Breast epithelium (tissue), 4 donors: ENCODE measurements around the gene CRYBG3. TPM values are rescaled to one million over a fixed set of nuclear protein-coding genes. Genes with fewer than 3 reads are reported as not detected.

Experiments
- DNase-seq, 2 donors: peaks; one replicate each; pipeline ENCODE4 v3.0.0-alpha.2; 2019; ENCODE audit warnings: low spot score in 2 of 2
- H3K27ac ChIP-seq, 2 donors: fragments of 200-600 bp; sonication (generic) in 1 of 2; one replicate each; pipeline ENCODE4 v1.5.1; 2016 to 2019; ENCODE audit warnings: mild to moderate bottlenecking in 1 of 2
- H3K27me3 ChIP-seq, 2 donors: fragments of 200-600 bp; sonication (generic) in 1 of 2; one replicate each; pipeline versions ENCODE4 v1.5.1 to v1.6.0; 2017 to 2019; ENCODE audit warnings: control low read depth in 1 of 2, mild to moderate bottlenecking in 1 of 2
- H3K36me3 ChIP-seq: fragments of 200-600 bp; one replicate; pipeline ENCODE4 v1.5.1; 2019
- H3K4me1 ChIP-seq, 2 donors: fragments of 200-600 bp; sonication (generic); one replicate each; pipeline ENCODE4 v1.5.1; 2016 to 2019; ENCODE audit warnings: control low read depth in 1 of 2
- H3K4me3 ChIP-seq, 3 donors: fragments of 200-600 bp; sonication (generic); 1 replicate in 2 of 3; 2 replicates in 1 of 3; pipeline ENCODE4 v1.5.1; 2016 to 2019; ENCODE audit warnings: mild to moderate bottlenecking in 3 of 3, moderate library complexity in 2 of 3
- H3K9me3 ChIP-seq, 2 donors: fragments of 200-600 bp; sonication (generic) in 1 of 2; one replicate each; pipeline ENCODE4 v1.5.1; 2016 to 2019; ENCODE audit warnings: control low read depth in 1 of 2
- POLR2A ChIP-seq: fragments of 450-650 bp; IDR thresholded peaks from one replicate; pipeline ENCODE4 v1.6.1; 2016; ENCODE audit warnings: antibody characterized with exemption, mild to moderate bottlenecking, moderate library complexity
- POLR2AphosphoS5 ChIP-seq, 3 donors: sonication (generic); formaldehyde crosslinking; IDR thresholded peaks; one replicate each; pipeline ENCODE4 v1.6.1; 2017; ENCODE audit warnings: antibody characterized with exemption in 3 of 3
- intact Hi-C: fragments of 100-400 bp; cut with DNase I; formaldehyde crosslinking; loops from one replicate; pipeline ENCODE4 v1.15.1; 2023; ENCODE audit warnings: low total_unique reads
- total RNA-seq, 3 donors: library from RNA; depleted of rRNA; stranded (reverse); fragments of >200 nt; gene quantifications; one replicate each; pipeline ENCODE4 v1.1.0, GENCODE V29; 2016
- TF ChIP-seq, protein P1 (sequence below), 3 donors: fragments of 450-650 bp; IDR thresholded peaks; one replicate each; pipeline ENCODE4 v1.5.1; 2016 to 2017; ENCODE audit warnings: antibody characterized with exemption in 3 of 3, mild to moderate bottlenecking in 3 of 3, moderate library complexity in 3 of 3

Gene CRYBG3
- total RNA-seq, 3 donors from 2014 or later = 25.5 to 37.9 (median 28.5) TPM

- Histone ChIP-seq H3K4me1 (peaks cover 2 to 5% of the 10 kb centered on the region in 2 donors), H3K9me3 (no peaks in the 10 kb centered on the region), H3K36me3 (no peaks in the 10 kb centered on the region), H3K27me3 (no peaks in the 10 kb centered on the region), H3K4me3 (no peak overlapping the region), H3K27ac (no peak overlapping the region)
- no peak for DNase-seq
- intact Hi-C loops = no loop called here
- TF ChIP-seq POLR2A (no peak), POLR2AphosphoS5 (IDR thresholded peaks at IDR 0.05) (no peak)
- TF ChIP-seq, protein P1, sequence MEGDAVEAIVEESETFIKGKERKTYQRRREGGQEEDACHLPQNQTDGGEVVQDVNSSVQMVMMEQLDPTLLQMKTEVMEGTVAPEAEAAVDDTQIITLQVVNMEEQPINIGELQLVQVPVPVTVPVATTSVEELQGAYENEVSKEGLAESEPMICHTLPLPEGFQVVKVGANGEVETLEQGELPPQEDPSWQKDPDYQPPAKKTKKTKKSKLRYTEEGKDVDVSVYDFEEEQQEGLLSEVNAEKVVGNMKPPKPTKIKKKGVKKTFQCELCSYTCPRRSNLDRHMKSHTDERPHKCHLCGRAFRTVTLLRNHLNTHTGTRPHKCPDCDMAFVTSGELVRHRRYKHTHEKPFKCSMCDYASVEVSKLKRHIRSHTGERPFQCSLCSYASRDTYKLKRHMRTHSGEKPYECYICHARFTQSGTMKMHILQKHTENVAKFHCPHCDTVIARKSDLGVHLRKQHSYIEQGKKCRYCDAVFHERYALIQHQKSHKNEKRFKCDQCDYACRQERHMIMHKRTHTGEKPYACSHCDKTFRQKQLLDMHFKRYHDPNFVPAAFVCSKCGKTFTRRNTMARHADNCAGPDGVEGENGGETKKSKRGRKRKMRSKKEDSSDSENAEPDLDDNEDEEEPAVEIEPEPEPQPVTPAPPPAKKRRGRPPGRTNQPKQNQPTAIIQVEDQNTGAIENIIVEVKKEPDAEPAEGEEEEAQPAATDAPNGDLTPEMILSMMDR (IDR thresholded peaks at IDR 0.05) = no peak
Observed at GRCh38 chr3:97974996-97975395, 153.2 kb downstream of the CRYBG3 start.

DNA sequence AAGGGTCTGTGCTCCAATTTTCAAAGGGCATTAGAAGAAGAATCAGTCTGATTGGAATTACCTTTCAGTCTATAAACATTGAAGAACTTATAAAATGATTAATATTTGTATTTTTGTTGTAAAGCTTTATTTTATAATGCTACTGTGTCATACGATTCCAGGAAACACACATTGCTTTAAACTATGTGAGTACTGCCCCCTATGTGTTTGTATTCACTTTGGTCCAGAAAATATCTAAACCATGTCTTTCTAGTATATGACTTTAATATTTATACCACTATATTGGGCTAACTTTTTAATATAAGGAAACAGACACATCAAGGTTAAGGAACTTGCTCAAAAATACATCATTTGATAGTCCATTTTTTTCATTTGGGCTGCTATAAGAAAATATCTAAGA, 153.7 kb downstream of the CRYBG3 start:
- H3K4me3 ChIP-seq = no peak overlapping the region
- intact Hi-C loops = no loop called here
- no peaks in the 10 kb centered on the region for H3K27me3 ChIP-seq
- peaks cover 2 to 5% of the 10 kb centered on the region in 2 donors for H3K4me1 ChIP-seq
- H3K36me3 ChIP-seq = no peaks in the 10 kb centered on the region
- no peak overlapping the region for H3K27ac ChIP-seq
- H3K9me3 ChIP-seq = no peaks in the 10 kb centered on the region
- DNase-seq = no peak
- TF ChIP-seq, protein P1 (IDR thresholded peaks at IDR 0.05) = no peak
- TF ChIP-seq POLR2A (no peak), POLR2AphosphoS5 (IDR thresholded peaks at IDR 0.05) (no peak)

GRCh38 chr3:97979610-97980009, 157.8 kb downstream of the CRYBG3 start:
- TF ChIP-seq POLR2AphosphoS5 (IDR thresholded peaks at IDR 0.05) (no peak), POLR2A (no peak)
- TF ChIP-seq, protein P1 (IDR thresholded peaks at IDR 0.05) = no peak
- intact Hi-C loops = no loop called here
- no peak overlapping the region for H3K27ac ChIP-seq
- H3K27me3 ChIP-seq = no peaks in the 10 kb centered on the region
- no peaks in the 10 kb centered on the region for H3K36me3 ChIP-seq
- no peak for DNase-seq
- no peaks in the 10 kb centered on the region for H3K9me3 ChIP-seq
- H3K4me3 ChIP-seq = no peak overlapping the region
- no peaks in the 10 kb centered on the region for H3K4me1 ChIP-seq

DNA sequence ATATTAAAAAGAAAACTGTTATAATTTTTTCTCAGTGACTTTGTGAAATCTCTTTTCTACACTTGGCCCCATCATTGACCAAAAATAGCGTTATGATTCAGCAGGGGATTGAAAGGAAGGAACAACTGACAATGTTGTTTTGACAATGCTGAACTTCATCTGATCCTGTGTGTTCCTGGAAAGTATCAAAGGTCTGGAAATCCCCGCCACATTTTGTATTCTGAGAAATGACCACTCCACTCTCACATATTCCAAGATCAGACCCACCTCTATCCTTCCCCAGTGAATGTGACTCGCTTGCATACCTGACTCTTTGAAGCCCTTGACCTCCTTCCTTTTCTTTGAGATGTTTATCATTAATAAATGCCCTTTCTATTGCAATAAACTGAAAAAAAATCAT, 160.1 kb downstream of the CRYBG3 start:
- DNase-seq = no peak
- no peak overlapping the region for H3K4me3 ChIP-seq
- no peaks in the 10 kb centered on the region for H3K9me3 ChIP-seq
- H3K36me3 ChIP-seq = no peaks in the 10 kb centered on the region
- no peaks in the 10 kb centered on the region for H3K27me3 ChIP-seq
- intact Hi-C loops = no loop called here
- no peak overlapping the region for H3K27ac ChIP-seq
- no peaks in the 10 kb centered on the region for H3K4me1 ChIP-seq
- TF ChIP-seq, protein P1 (IDR thresholded peaks at IDR 0.05) = no peak
- no peak for TF ChIP-seq POLR2A
- no peak for TF ChIP-seq POLR2AphosphoS5 (IDR thresholded peaks at IDR 0.05)

DNA sequence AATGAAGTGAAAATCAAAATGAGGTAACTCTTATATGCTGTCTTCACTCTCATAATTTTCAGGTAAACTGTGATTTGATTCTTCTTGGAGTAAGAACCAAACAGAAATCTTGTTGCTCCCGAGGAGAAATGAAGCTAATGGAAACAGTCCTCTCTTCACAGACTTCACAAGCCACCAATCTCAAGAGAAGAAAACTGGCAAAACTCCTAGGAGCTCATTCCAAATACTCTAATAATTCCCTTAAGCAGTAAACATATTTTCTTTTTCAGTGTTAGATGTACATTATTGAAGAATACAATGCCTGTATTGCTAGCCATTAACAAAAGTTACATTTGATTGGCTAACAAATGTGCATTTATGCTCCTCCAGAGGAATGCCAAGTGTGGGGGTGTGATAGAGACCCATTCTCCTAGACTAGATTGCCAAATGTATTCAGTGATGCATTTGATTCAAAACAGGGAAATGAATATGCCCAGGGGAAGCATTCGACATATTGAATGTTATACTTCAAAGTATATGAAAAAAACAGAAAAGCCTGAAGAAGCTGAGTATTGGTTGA, 162.2 kb downstream of the CRYBG3 start:
- intact Hi-C loops = no loop called here
- DNase-seq = no peak
- Histone ChIP-seq H3K27me3 (no peaks in the 10 kb centered on the region), H3K27ac (no peak overlapping the region), H3K4me1 (no peaks in the 10 kb centered on the region), H3K4me3 (no peak overlapping the region), H3K9me3 (no peaks in the 10 kb centered on the region), H3K36me3 (no peaks in the 10 kb centered on the region)
- TF ChIP-seq POLR2AphosphoS5 (IDR thresholded peaks at IDR 0.05) = no peak
- no peak for TF ChIP-seq POLR2A
- TF ChIP-seq, protein P1 (IDR thresholded peaks at IDR 0.05) = no peak
